Neuron (in vitro differentiated cells): ENCODE results near the gene TP53RK.

ENCODE experiments used
- H2AFZ ChIP-seq: one replicate; pipeline ENCODE4 v1.6.1; 2013; ENCODE audit warnings: low read depth, mild to moderate bottlenecking, inconsistent platforms, low read length, moderate library complexity
- H3K27me3 ChIP-seq: one replicate; pipeline ENCODE4 v1.6.1; 2013; ENCODE audit warnings: low read length; ENCODE audit not compliant: insufficient read depth
- H3K36me3 ChIP-seq: one replicate; pipeline ENCODE4 v1.6.1; 2013; ENCODE audit warnings: low read length; ENCODE audit not compliant: insufficient read depth
- H3K4me1 ChIP-seq: one replicate; pipeline ENCODE4 v1.6.1; 2013; ENCODE audit warnings: low read length; ENCODE audit not compliant: insufficient read depth
- H3K4me3 ChIP-seq: 2 replicates; pipeline ENCODE4 v1.5.1; 2013; ENCODE audit warnings: mild to moderate bottlenecking, low read length, moderate library complexity
- H3K9me3 ChIP-seq: one replicate; pipeline ENCODE4 v1.6.1; 2013; ENCODE audit warnings: low read length

TP53RK gene

GRCh38 chr20:46657137-46657536 is 32.1 kb downstream of the TP53RK start:
- H3K9me3 ChIP-seq = no peaks in the 10 kb centered on the region

GRCh38 chr20:46652699-46653098 is 36.5 kb downstream of the TP53RK start:
- Histone ChIP-seq H2AFZ (no peak overlapping the region), H3K27me3 (no peaks in the 10 kb centered on the region), H3K4me1 (no peaks in the 10 kb centered on the region), H3K9me3 (no peaks in the 10 kb centered on the region), H3K36me3 (no peaks in the 10 kb centered on the region), H3K4me3 (no peak overlapping the region)

More at GRCh38 chr20:46657137-46657536, 32.1 kb downstream of the TP53RK start:
- no peak overlapping the region for H2AFZ ChIP-seq
- H3K4me1 ChIP-seq = no peaks in the 10 kb centered on the region
- H3K36me3 ChIP-seq = peaks cover 2% of the 10 kb centered on the region
- no peaks in the 10 kb centered on the region for H3K27me3 ChIP-seq
- no peak overlapping the region for H3K4me3 ChIP-seq

- no peaks in the 10 kb centered on the region for H3K36me3 ChIP-seq
- H3K4me3 ChIP-seq = no peak within 1 kb of the TSS
- no peaks in the 10 kb centered on the region for H3K9me3 ChIP-seq
- no peaks in the 10 kb centered on the region for H3K4me1 ChIP-seq
- H3K27me3 ChIP-seq = no peaks in the 10 kb centered on the region
- no peak within 1 kb of the TSS for H2AFZ ChIP-seq
These were observed 37.9 kb downstream of the TP53RK start, which contains the start of gene SLC13A3 for GRCh38 chr20:46651091-46651962. TSS of gene SLC13A3 (minus strand) at chr20:46651459. CDS start at chr20:46651421, 38 bp downstream.

GRCh38 chr20:46650575-46651090 is 38.6 kb downstream of the TP53RK start:
- Histone ChIP-seq H3K4me1 (no peaks in the 10 kb centered on the region), H3K27me3 (no peaks in the 10 kb centered on the region), H3K36me3 (no peaks in the 10 kb centered on the region), H3K4me3 (no peak overlapping the region), H2AFZ (no peak overlapping the region), H3K9me3 (no peaks in the 10 kb centered on the region)

- H3K4me3 ChIP-seq = no peak overlapping the region
- H3K9me3 ChIP-seq = no peaks in the 10 kb centered on the region
- H3K27me3 ChIP-seq = no peaks in the 10 kb centered on the region
- H3K4me1 ChIP-seq = no peaks in the 10 kb centered on the region
- H3K36me3 ChIP-seq = no peaks in the 10 kb centered on the region
- no peak overlapping the region for H2AFZ ChIP-seq
These were observed 39.2 kb downstream of the TP53RK start for GRCh38 chr20:46649965-46650542.

GRCh38 chr20:46649650-46649949 is 39.6 kb downstream of the TP53RK start:
- no peaks in the 10 kb centered on the region for H3K4me1 ChIP-seq

GRCh38 chr20:46648903-46649649 is 40.2 kb downstream of the TP53RK start:
- H3K4me3 ChIP-seq = no peak overlapping the region
- no peaks in the 10 kb centered on the region for H3K9me3 ChIP-seq
- H2AFZ ChIP-seq = no peak overlapping the region
- no peaks in the 10 kb centered on the region for H3K27me3 ChIP-seq
- no peaks in the 10 kb centered on the region for H3K36me3 ChIP-seq
- H3K4me1 ChIP-seq = no peaks in the 10 kb centered on the region

More at GRCh38 chr20:46649650-46649949, 39.6 kb downstream of the TP53RK start:
- Histone ChIP-seq H2AFZ (no peak overlapping the region), H3K36me3 (no peaks in the 10 kb centered on the region), H3K9me3 (no peaks in the 10 kb centered on the region), H3K4me3 (no peak overlapping the region), H3K27me3 (no peaks in the 10 kb centered on the region)

- no peak overlapping the region for H2AFZ ChIP-seq
- H3K27me3 ChIP-seq = no peaks in the 10 kb centered on the region
- no peaks in the 10 kb centered on the region for H3K4me1 ChIP-seq
These were observed 41.8 kb downstream of the TP53RK start for GRCh38 chr20:46647469-46647868.

GRCh38 chr20:46646659-46647380 is 42.4 kb downstream of the TP53RK start:
- Histone ChIP-seq H3K4me3 (no peak overlapping the region), H3K36me3 (no peaks in the 10 kb centered on the region), H3K9me3 (no peaks in the 10 kb centered on the region), H2AFZ (no peak overlapping the region), H3K27me3 (no peaks in the 10 kb centered on the region), H3K4me1 (no peaks in the 10 kb centered on the region)

More at GRCh38 chr20:46647469-46647868, 41.8 kb downstream of the TP53RK start:
- Histone ChIP-seq H3K9me3 (no peaks in the 10 kb centered on the region), H3K4me3 (no peak overlapping the region), H3K36me3 (no peaks in the 10 kb centered on the region)

GRCh38 chr20:46646122-46646521 is 43.1 kb downstream of the TP53RK start:
- Histone ChIP-seq H3K27me3 (no peaks in the 10 kb centered on the region), H3K36me3 (no peaks in the 10 kb centered on the region), H2AFZ (no peak overlapping the region), H3K4me3 (no peak overlapping the region), H3K4me1 (no peaks in the 10 kb centered on the region), H3K9me3 (no peaks in the 10 kb centered on the region)

GRCh38 chr20:46644733-46645132 is 44.5 kb downstream of the TP53RK start:
- H3K4me1 ChIP-seq = no peaks in the 10 kb centered on the region
- no peaks in the 10 kb centered on the region for H3K9me3 ChIP-seq
- H2AFZ ChIP-seq = no peak overlapping the region
- H3K4me3 ChIP-seq = no peak overlapping the region
- no peaks in the 10 kb centered on the region for H3K27me3 ChIP-seq
- no peaks in the 10 kb centered on the region for H3K36me3 ChIP-seq

- Histone ChIP-seq H3K4me3 (no peak overlapping the region), H3K27me3 (no peaks in the 10 kb centered on the region), H3K4me1 (no peaks in the 10 kb centered on the region), H2AFZ (no peak overlapping the region), H3K36me3 (no peaks in the 10 kb centered on the region), H3K9me3 (no peaks in the 10 kb centered on the region)
These were observed 45.1 kb downstream of the TP53RK start for GRCh38 chr20:46644160-46644559.
